A673 (cell line): ENCODE data around the gene CROCC2.

Experiments
- EZH2 ChIP-seq: fragments of 200-600 bp; sonication (generic); IDR thresholded peaks from 2 replicates; pipeline ENCODE4 v1.6.1; 2017; ENCODE audit warnings: borderline replicate concordance, low read depth, mild to moderate bottlenecking, mixed read lengths, antibody characterized with exemption, low read length; ENCODE audit not compliant: poor library complexity, severe bottlenecking
- TF ChIP-seq, protein P1 (sequence below): fragments of 300-800, 200-600 bp; sonication (generic); conservative IDR thresholded peaks from 2 replicates; pipeline ENCODE4 v1.5.1; 2017; ENCODE audit warnings: low read depth, mild to moderate bottlenecking, antibody characterized with exemption, low read length, moderate library complexity, mixed read lengths

GRCh38 chr2:240886678-240887609 lies 19.2 kb upstream of the CROCC2 start:
- TF ChIP-seq, protein P1, sequence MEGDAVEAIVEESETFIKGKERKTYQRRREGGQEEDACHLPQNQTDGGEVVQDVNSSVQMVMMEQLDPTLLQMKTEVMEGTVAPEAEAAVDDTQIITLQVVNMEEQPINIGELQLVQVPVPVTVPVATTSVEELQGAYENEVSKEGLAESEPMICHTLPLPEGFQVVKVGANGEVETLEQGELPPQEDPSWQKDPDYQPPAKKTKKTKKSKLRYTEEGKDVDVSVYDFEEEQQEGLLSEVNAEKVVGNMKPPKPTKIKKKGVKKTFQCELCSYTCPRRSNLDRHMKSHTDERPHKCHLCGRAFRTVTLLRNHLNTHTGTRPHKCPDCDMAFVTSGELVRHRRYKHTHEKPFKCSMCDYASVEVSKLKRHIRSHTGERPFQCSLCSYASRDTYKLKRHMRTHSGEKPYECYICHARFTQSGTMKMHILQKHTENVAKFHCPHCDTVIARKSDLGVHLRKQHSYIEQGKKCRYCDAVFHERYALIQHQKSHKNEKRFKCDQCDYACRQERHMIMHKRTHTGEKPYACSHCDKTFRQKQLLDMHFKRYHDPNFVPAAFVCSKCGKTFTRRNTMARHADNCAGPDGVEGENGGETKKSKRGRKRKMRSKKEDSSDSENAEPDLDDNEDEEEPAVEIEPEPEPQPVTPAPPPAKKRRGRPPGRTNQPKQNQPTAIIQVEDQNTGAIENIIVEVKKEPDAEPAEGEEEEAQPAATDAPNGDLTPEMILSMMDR = no peak
- no peak for TF ChIP-seq EZH2
